ENCODE results near the gene RIPK3. TPM values are rescaled to one million over a fixed set of nuclear protein-coding genes. Genes with fewer than 3 reads are reported as not detected.

Gene RIPK3
- total and polyA plus RNA-seq, 2 experiments from 2014 or later: 4.8 to 7.0 TPM

DNA sequence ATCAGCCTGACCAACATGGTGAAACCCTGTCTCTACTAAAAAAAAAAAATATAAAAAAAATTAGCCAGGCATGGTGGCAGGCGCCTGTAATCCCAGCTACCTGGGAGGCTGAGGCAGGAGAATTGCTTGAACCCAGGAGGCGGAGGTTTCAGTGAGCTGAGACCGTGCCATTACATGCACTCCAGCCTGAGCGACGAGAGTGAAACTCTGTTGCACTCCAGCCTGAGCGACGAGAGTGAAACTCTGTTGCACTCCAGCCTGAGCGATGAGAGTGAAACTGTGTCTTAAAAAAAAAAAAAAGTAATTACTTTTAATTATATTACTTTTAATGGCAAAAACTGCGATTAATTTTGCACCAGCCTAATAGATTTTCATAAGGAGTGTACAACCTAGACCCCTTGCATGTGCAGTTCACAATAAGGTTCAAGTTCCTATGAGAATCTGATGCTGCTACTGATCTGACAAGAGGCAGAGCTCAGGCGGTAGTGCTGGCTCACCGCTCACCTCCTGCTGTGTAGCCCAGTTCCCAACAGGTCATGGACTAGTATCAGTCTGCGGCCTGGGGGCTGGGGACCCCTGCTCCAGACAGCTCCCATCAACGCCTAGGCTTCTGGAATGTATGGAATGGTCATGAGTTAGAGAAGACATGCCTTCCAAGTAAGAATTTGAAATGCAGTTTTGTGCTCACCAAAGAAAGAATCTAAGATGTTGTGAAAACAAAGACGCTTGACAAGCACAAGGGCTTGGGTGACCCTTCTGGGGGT lies 18.4 kb downstream of the RIPK3 start:
- H3K4me3 ChIP-seq: no peak overlapping the region
- H3K27me3 ChIP-seq: peaks cover 10% of the 10 kb centered on the region
- no peaks in the 10 kb centered on the region for H3K79me2 ChIP-seq
- no peak overlapping the region for H3K27ac ChIP-seq
- H3K9me3 ChIP-seq (ENCODE audit: low read depth): no peaks in the 10 kb centered on the region
- H3K9me2 ChIP-seq (replicated peaks; ENCODE audit: insufficient read depth): no peaks in the 10 kb centered on the region
- H3K4me2 ChIP-seq: no peak overlapping the region
- no peaks in the 10 kb centered on the region for H4K20me1 ChIP-seq (ENCODE audit: insufficient read depth, poor library complexity, severe bottlenecking)
- TF ChIP-seq, protein P1, sequence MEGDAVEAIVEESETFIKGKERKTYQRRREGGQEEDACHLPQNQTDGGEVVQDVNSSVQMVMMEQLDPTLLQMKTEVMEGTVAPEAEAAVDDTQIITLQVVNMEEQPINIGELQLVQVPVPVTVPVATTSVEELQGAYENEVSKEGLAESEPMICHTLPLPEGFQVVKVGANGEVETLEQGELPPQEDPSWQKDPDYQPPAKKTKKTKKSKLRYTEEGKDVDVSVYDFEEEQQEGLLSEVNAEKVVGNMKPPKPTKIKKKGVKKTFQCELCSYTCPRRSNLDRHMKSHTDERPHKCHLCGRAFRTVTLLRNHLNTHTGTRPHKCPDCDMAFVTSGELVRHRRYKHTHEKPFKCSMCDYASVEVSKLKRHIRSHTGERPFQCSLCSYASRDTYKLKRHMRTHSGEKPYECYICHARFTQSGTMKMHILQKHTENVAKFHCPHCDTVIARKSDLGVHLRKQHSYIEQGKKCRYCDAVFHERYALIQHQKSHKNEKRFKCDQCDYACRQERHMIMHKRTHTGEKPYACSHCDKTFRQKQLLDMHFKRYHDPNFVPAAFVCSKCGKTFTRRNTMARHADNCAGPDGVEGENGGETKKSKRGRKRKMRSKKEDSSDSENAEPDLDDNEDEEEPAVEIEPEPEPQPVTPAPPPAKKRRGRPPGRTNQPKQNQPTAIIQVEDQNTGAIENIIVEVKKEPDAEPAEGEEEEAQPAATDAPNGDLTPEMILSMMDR (IDR thresholded peaks at IDR 0.05; ENCODE audit: poor library complexity): no peak
- TF ChIP-seq EZH2 (IDR thresholded peaks at IDR 0.05; ENCODE audit: borderline replicate concordance): no peak
- no peak for TF ChIP-seq EZH2phosphoT487 (IDR thresholded peaks at IDR 0.05; ENCODE audit: low read depth, severe bottlenecking, unreplicated experiment)
- WGBS (ENCODE audit: low lambda C conversion rate, missing lambda C conversion rate): 87% methylated on average over 14 of the region's 14 CpGs
- H3K36me3 ChIP-seq (replicated peaks; ENCODE audit: insufficient read depth, low read depth): no peaks in the 10 kb centered on the region
- no peak overlapping the region for H2AFZ ChIP-seq
- H3K4me1 ChIP-seq (ENCODE audit: insufficient read depth): no peaks in the 10 kb centered on the region
- DNase-seq (ENCODE audit: low spot score): no peak

GRCh38 chr14:24317141-24317928 lies 22.5 kb downstream of the RIPK3 start:
- H3K79me2 ChIP-seq: no peaks in the 10 kb centered on the region
- no peak overlapping the region for H3K4me3 ChIP-seq
- TF ChIP-seq EZH2phosphoT487 (IDR thresholded peaks at IDR 0.05; ENCODE audit: low read depth, severe bottlenecking, unreplicated experiment): no peak
- TF ChIP-seq, protein P1 (IDR thresholded peaks at IDR 0.05; ENCODE audit: poor library complexity): no peak
- no peak for TF ChIP-seq EZH2 (IDR thresholded peaks at IDR 0.05; ENCODE audit: borderline replicate concordance)
- no peaks in the 10 kb centered on the region for H3K36me3 ChIP-seq (replicated peaks; ENCODE audit: insufficient read depth, low read depth)
- H3K4me2 ChIP-seq: no peak overlapping the region
- no peaks in the 10 kb centered on the region for H4K20me1 ChIP-seq (ENCODE audit: insufficient read depth, poor library complexity, severe bottlenecking)
- H3K27me3 ChIP-seq: peaks cover 10% of the 10 kb centered on the region
- no peaks in the 10 kb centered on the region for H3K9me3 ChIP-seq (ENCODE audit: low read depth)
- no peaks in the 10 kb centered on the region for H3K4me1 ChIP-seq (ENCODE audit: insufficient read depth)
- H3K27ac ChIP-seq: no peak overlapping the region
- no peaks in the 10 kb centered on the region for H3K9me2 ChIP-seq (replicated peaks; ENCODE audit: insufficient read depth)
- 55% methylated on average over 3 of the region's 3 CpGs for WGBS (ENCODE audit: low lambda C conversion rate, missing lambda C conversion rate)
- DNase-seq (ENCODE audit: low spot score): no peak
- H2AFZ ChIP-seq: no peak overlapping the region

- Histone ChIP-seq H2AFZ (no peak overlapping the region), H3K4me1 (ENCODE audit: insufficient read depth) (no peaks in the 10 kb centered on the region), H3K9me2 (replicated peaks; ENCODE audit: insufficient read depth) (no peaks in the 10 kb centered on the region), H3K4me2 (no peak overlapping the region), H3K4me3 (no peak overlapping the region), H3K27me3 (peaks cover 10% of the 10 kb centered on the region), H3K9me3 (ENCODE audit: low read depth) (no peaks in the 10 kb centered on the region), H3K36me3 (replicated peaks; ENCODE audit: insufficient read depth, low read depth) (no peaks in the 10 kb centered on the region), H4K20me1 (ENCODE audit: insufficient read depth, poor library complexity, severe bottlenecking) (no peaks in the 10 kb centered on the region), H3K79me2 (no peaks in the 10 kb centered on the region), H3K27ac (no peak overlapping the region)
- no peak for TF ChIP-seq EZH2 (IDR thresholded peaks at IDR 0.05; ENCODE audit: borderline replicate concordance)
- TF ChIP-seq EZH2phosphoT487 (IDR thresholded peaks at IDR 0.05; ENCODE audit: low read depth, severe bottlenecking, unreplicated experiment): no peak
- TF ChIP-seq, protein P1 (IDR thresholded peaks at IDR 0.05; ENCODE audit: poor library complexity): no peak
- DNase-seq (ENCODE audit: low spot score): no peak
- 91% methylated on average over 18 of the region's 18 CpGs for WGBS (ENCODE audit: low lambda C conversion rate, missing lambda C conversion rate)
Measured at GRCh38 chr14:24316597-24316950, 23.2 kb downstream of the RIPK3 start.
